NCI-H446 treated with DMSO at 0.1 percent for 48 hours (cell line): ENCODE data around the gene TTC7B.

Experiments
- DNase-seq: peaks from one replicate; lab custom pipeline; 2025; lab: John Stamatoyannopoulos, UW

TTC7B gene

DNA sequence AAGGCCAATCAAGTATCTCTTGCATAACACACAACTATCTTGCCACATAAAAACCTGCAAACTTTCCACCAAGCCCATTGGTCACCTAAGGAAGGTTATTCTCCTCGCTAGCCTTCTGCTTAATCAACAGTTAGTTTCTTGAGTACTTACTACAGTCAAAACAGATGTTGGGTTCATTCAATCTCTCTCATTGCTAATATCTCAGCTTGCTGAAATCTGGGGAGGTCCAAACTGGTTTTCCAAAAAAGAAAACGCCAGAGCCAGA lies 74.6 kb downstream of the TTC7B start:
- DNase-seq = no peak

DNA sequence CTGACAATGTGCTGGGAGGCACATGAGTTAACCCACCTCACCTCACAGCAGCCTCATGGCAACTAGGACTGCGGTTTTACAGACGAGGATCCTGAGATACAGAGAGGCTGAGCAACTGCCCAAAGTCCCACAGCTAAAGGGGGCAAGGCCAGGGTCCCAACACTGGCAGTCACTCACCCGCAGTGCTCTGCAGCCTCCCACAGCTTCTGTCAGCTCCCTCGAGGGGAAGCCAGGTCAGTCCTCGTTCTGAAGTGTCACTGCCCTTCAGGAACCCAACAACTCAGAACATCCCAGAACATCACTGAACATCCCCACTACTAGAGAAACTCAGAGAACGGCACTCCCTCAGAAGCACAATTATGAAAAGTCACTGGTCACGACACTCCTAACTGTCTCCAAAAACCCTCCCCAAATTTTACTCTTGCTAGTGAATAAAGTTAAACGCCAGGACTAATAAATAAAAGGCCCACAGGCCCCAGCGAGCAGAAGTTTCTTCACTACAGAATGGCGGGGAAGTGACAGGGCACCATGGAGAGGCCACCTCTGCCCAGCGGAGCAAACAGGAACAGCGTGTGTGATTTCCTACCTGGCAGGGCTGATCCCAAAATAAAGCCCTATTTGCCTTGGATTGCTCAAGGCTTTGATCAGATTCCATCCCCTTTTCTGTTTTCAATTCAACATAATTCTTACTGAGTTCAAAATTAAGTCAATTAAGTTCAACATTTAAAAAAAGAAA lies 75.1 kb downstream of the TTC7B start:
- no peak for DNase-seq

DNA sequence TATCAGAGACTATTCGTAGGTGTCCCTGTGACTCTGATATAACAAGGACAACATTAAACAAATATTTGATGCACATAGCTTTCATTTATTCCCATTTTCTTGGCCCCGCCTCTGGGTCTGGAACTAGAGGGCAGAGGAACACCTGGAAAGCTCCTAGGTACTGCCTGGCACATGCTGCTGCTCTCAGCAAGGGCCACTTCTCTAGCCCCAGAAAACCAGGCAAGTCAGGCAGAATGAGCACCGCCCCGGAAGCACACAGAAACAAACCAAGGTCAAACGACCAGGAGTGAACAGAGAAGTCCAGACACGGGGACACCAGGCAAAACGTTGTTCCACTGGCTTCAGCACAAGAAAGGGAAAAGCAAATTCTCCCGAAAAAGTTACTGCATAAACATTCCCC lies 76.1 kb downstream of the TTC7B start:
- DNase-seq = no peak

DNA sequence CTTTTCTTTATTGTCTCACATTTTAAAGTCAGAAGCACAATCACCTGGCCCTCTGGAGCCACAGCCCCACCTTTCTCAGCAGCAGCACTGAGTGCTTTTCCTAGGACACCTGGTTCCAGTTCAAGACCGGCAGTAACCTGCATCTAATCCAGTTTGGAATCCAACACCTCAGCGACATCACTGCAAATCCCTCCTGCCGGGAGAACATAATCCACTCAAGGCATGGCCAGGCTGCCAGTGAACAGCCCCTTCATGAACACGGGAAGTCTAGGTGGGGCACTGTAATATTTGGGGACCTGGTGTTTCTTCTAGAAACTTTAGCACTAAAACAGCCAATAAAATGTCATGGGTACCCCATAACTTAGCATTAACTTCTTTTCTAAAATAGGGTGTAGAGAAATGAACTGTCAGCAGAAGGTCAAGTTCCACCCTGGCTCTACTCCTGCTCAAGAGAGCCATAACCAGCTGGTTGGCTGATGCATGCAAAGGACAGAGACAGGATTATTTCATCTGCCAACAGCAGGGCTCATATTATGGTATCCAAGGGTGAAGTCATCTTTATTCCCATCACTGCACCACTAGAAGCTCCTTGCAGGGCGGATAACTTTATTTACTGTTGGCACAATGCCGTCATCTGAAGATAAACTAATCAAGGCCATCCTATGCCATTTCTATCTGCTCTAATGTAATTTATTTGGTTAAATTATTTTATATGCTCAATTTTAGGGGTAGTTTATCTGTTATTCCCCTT lies 76.7 kb downstream of the TTC7B start:
- DNase-seq = peak; percentile 77

DNA sequence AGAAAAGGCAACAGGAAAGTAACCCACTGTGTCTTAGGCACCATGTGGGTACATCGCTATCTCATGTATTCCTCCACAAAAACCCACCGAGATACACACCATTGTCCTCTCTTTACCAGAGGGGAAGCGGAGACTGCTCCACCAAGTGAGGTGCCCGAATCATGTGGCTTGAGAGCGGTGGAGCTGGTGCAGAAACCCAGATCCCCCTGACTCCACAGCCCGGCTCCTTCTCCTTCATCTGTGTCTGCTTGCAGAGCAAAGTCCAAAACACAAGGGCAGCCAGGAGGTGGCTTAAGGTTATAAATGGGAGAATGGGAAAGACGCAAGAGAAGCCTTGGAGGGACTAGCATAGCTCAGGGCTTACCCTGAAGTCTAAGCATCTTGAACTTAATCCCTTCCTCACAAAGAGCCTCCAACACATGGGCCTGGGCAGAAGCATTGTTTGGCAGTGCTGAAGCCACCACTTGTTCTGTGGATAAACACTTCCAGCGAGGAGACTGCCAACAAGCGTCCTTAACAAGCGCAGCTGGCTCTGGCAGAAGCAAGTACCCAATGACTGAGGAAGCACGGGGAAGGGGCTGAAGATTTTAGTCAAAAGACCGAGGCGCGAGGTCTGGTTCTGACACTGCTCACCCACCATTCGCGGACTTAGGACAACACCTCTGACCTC lies 83.0 kb downstream of the TTC7B start:
- peak; percentile 55 for DNase-seq

DNA sequence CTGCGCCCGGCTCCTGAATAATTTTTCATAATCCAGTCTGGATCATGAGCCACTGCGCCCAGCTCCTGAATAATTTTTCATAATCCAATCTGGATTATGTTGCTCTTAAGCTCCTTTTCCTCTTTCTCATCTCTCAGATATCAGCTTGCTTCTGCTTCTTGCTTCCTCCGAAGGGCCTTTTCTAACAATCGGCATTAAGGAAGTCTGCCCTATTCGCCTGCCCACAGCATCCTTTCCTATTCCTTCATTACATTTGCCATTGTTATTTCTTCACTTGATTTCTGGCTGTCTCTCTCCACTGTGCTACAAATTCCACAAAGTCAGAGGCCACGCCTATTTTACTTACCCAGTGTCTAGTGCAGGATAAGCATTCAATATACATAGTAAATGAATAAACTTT lies 83.5 kb downstream of the TTC7B start:
- DNase-seq = no peak

DNA sequence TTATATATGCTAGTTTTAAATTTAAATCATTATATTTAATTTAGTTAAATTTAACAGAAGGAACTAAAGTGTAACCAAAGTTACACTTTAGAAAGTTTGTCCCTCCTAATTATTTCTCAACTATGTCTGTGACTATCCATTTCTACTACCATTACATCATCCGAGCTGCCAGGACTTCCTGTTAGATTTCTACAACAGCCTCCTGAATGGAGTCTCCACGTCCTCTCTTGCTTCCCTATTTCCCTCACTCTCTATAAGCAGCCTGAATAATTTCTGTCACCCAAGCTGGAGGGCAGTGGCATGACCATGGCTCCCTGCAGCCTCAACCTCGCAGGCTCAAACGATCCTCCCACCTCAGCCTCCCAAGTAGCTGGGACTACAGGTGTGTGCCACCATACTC lies 84.1 kb downstream of the TTC7B start:
- DNase-seq = no peak

DNA sequence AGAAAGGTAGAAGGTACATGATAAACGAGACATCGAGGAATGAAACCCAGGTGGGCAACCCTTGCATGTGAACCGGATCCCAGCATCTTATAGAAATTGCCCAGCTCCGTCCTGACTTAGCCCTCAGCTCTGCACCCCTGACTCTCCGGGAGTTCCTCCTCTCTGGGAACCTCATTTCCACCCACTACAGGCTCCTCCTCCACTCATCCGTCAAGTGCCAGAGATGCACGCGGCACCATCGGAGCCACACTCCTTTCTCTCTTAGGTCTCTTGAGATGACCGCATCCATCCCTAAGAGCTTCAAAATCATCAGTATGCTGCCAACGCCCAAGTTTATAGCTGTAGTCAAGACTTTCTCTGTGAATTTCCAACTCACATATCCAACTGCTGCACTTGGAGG lies 84.7 kb downstream of the TTC7B start:
- DNase-seq = no peak

DNA sequence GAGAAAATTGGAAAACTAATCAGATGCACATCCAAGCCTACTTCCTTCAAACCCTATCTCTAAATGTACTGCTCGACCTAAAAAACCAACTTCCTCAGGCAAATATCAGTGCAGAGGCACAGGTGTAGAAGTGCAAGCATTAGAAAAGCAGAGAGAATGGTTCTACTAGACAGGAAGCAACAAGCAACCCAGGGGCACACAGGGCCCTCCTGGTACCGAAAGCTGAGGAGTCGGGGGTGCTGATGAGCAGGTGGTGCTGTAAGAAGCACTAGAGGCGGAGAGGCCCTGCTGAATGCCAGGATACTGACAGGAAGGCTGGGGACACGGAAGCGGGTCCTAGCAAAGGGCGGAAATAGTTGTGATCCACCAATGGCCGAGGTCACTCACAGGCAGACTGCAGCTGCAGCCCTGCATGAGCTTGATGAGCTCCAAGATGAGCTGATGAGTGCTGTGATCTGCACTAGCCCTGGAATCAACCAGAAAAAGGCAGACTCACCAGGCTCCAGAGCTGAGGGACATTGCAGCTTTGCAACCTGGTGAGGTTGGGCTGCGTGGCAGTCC lies 85.9 kb downstream of the TTC7B start:
- no peak for DNase-seq

DNA sequence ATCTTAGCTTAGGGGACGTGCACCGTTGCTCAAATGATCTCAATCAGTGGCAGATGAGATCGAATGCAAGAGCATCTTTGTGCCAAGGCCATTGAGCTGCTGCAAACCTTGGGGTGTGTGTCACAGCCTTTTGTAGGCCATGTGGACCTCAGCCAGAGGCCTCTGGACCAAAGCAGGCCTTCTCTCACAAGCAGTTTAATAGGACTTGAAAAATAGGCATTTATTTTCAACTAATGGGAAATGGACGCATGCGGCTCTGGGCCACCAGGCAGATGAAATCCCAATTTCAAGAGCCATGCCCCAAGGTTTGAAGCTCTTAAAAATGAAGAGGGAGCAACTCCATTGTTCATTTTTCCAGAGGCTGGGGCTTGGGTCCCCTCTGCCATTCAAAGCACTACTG lies 87.3 kb downstream of the TTC7B start:
- DNase-seq = no peak

DNA sequence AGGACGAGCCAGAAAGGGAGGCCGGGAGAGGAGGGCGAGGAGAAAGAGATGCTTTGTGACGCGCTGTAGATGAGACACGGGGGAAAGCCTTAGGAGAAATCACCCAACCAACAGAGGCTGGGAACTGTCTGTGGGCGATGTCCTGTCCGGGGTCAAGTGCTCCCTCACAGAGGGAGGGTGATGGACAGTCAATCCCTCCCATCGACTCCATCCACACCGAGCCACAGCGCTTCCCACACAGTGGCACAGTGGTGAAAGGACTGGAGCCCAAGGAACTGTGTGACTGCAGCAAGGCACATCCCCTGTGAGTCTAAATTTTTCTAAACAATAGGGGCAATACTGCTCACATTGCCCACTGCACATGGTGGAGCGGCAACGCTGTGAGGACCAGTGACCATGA lies 89.1 kb downstream of the TTC7B start:
- no peak for DNase-seq

DNA sequence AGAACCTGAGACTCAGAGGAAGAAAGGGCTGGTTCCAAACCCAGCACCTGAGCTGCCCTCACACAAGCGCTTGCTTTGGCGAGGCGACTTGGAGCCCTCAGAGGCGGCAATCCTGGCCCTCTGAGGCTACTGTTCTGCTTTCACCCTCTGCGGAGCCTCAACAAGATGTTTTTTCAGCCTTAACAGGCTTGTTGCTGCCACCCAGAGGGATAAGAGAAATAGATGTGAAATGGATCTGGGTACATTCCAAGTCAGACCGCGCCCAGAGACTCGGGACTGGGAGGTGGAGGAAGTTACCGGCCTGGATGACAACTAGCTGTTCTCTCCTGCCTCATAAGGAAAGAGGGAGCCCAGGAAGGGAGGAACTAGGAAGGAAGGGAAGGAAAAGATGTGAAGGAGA lies 89.6 kb downstream of the TTC7B start:
- DNase-seq = peak; percentile 29

DNA sequence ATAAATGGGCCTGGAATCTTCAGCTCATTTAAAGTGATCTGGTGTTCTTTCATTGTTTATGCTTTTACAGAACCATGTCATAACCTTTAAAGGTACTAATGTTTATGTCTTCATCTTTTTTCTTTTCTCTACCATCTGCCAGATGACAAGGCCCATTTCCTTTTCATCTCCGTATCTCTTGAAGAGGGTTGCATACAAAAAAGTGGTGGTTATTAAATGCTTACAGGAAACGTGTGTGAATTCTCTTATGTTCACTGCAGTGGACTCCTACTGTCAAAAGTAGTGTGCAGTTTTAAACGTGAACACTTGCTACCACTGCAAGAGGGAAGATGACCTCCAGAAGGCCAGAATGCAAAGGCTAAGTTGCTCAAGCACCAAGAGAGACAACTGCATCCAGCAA lies 91.4 kb downstream of the TTC7B start:
- DNase-seq = no peak

DNA sequence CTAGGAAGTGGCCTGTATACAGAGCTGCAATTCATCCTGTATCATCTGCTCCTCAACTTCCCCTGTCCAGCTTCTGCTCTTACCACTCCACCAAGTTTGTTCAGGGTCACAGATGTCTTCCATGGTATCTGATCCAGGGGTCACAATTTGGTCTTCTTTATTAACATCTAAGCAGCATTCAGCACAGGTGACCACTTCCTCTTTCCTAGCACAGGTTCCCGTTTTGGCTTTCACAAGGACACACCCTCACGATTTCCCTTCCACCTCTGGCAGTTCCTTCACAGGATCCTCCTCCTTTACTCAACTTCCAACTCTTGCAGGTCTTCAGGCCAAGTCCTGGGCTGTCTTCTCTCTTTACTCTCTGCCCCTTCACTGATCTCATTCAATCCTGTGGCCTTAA lies 93.6 kb downstream of the TTC7B start:
- DNase-seq = no peak

DNA sequence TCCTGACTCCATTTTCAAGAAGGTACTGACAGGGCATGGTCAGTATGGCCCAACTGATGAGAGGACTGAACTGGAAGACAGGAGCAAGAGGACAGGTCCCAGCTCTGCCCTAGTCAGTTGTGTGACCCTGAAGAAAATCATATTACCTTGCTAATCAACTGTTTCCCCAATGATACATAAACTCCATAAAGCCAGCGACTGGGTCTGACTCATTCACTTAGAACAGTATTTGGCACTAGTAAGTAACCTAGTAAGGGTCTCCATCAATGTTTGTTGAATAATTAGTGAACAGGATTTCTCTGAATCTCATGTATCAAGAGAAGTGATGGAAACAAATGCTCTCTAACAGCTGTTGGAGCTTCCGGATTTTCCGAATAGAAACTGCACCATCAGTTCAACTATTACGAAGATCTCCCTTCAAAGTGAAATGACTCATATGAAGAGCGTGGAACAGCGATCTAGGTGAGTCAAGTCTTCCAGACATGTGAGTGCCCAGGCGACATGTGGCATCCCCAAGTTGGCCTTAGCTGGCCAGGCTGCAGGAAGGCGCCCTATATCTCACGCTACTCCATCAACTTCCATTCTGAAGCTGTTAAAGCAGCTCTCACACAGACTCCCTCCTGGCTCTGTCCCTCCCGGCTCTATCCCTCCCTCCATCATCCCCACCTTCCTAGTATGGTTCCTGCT lies 94.5 kb downstream of the TTC7B start:
- peak; percentile 13 for DNase-seq

DNA sequence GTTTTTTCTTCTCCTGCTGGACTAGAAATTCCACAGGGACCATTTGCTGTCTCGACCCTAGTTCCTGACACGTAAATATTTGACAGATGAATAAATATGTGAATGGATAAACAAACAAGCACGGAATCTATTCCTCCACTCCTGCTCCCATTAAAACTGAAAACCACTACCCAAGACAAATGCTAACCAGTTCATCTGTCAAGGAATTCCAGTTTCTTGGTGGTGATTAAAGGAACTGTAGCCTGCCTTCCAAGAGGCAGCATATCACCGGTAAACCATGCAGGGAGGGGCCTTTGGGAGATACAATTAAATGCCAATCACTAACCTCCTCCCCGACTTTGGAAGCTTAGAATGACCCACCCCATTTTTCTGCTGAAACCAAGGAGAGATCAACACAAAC lies 95.4 kb downstream of the TTC7B start:
- DNase-seq = no peak

DNA sequence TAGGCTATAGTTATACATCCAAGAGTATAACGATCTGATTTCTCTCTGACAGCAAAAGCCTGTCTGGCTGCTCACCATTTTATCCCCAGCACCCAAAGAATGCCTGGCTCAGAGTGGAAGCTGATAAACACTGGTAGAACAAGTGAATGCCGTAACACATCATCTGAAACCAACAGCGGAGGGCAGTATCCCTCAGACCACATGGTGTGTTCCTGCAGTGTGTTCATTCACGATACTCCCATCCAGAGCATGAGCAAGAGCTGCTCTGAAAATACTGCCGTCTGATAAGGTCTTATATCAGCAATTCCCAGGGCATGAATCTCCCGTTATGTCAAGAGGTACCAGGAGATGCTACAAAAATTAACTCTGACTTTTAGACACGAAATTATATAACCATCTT lies 95.9 kb downstream of the TTC7B start:
- DNase-seq = no peak

DNA sequence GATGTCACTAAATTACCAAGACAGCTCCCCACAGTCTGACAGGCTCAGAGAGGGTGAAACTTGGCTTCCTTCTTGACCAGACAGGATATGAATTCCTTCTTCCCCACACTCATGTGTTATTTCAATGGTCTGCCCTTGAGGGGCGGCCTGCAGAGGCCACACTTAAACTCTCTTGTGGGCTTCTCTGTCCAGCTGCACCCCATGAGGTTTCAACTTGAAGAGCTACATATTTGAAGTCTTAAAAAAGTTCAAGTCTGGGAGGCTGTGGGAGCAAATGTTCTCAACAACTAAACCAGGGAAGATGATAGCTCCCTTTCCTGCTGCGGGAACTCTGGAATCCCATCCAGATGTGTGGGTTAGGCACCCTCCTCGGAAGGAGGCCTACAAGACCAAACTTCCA lies 98.3 kb downstream of the TTC7B start:
- no peak for DNase-seq

DNA sequence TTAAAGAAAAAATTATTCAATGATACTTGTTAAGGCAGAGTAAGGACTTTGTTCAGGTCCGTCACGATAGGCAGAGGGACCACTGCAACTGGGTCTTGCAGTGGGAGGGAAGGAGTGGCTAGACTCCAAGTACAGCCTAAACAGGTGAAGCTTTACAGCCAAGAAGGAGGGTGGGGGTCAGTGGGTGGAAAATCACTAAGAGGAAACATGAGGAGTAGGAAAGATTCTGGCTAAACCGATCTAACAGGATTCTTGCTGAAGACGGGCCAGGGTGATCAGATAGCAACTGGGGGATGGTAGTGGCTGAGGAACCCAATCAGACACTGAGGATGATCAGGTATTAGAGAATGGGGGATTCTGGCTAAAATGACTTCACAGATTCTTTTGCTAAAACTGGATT lies 100.2 kb downstream of the TTC7B start:
- DNase-seq = no peak

DNA sequence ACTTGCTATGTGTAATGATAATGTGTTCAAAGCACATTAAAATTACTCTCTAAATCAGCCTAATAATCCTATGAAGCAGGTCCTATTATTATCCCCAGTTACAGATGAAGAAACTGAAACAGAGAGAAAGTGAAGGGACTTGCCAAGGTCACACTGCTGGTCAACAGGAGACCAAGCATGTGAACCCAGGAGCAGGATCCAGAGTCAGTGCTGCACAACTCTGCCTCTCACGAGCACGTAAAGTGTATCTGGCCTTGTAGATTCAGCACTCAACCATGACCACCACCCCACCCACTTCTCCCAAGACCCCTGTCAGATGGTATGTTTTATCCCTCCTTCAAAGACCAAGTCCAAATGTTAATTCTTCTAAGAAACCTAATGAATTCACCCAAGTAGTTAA lies 100.7 kb downstream of the TTC7B start:
- DNase-seq = no peak

DNA sequence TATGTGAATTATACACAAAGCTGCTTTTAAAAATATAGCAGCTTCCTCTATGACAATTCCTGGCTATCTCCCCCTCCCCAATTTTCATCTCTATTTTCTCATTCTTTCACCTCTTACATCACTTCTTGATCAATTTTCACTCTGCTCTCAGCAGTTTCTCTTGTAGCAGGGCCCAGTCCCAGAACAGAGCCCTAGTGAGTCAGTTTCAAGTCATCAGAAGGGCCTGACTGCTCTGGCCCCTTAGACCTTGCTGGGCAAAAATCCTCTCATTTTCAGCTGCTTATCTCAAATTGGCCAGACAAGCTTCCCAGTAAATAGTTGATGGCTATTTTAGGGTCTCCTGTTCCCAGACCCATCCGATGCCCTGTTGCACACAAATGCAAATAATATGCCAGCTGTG lies 101.4 kb downstream of the TTC7B start:
- DNase-seq = no peak

DNA sequence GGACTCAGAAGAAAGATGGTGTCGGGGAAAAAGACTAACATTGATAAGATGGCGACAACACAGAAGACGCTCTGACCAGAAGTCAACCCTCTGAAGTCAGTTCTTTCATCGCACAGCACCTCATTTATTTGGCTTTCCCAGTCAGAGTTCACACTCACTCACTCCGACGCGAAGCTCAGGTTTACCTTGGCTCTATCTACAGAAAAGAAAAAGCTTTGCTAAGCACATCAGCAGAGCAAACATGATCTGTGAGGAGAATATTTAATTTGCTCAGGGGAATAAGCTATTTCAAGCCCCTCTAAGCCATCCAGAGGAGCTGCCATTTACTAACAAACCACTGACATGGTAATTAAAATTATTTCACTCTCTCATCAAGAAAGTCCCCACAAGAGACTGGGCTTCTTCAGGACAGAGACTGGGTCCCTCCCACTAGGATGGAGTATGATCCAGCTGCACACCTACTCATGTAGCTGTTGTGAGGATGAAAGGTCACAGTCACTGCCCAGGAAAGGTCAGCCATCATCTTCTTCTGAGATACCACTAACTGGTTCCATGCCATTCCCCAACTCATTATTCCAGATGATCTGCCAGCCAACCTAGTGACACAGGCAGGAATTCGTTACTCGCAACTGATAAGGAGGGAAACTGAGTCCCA lies 111.4 kb downstream of the TTC7B start:
- no peak for DNase-seq
